GM19099 (cell line): ENCODE data around the gene GAD2.

ENCODE experiments used
- POLR2A ChIP-seq: IDR thresholded peaks from 3 replicates; pipeline ENCODE4 v1.6.1; 2011; ENCODE audit warnings: low read depth; ENCODE audit not compliant: insufficient read length; ENCODE audit errors: extremely low read depth

GAD2 gene

DNA sequence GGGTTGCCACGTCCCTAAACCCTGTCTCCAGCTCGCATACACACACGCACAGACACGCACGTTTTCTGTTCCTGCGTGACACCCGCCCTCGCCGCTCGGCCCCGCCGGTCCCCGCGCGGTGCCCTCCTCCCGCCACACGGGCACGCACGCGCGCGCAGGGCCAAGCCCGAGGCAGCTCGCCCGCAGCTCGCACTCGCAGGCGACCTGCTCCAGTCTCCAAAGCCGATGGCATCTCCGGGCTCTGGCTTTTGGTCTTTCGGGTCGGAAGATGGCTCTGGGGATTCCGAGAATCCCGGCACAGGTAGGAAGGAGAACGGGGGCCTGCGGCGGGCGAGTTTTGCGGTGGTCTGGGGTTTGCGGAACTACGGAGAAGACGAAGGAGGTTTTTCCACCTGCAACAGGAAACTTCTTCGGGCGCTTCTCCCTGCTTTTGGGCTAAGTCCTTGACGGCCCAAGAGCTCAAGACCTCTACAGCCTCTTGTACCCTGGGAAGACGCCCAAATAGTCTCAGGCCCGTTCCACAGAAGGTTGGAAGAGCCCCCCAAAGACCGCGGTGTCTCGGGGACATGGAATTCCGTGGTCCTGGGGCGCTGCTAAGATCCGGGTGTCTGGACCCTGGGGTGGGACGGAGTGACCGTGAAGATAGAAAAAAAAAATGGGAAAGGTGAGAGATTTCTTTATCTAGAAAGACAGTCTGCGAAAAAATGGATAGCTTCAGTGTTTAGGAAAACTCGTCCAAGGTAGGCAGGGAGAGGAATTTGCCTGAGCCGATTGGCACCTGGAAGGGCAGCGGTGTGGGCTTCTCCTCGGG, at the start of gene GAD2:
TSS of gene GAD2 (plus strand) at position 190 of the 811 bp plus-strand sequence. CDS start at position 226, 36 bp downstream.
- TF ChIP-seq POLR2A: no peak

DNA sequence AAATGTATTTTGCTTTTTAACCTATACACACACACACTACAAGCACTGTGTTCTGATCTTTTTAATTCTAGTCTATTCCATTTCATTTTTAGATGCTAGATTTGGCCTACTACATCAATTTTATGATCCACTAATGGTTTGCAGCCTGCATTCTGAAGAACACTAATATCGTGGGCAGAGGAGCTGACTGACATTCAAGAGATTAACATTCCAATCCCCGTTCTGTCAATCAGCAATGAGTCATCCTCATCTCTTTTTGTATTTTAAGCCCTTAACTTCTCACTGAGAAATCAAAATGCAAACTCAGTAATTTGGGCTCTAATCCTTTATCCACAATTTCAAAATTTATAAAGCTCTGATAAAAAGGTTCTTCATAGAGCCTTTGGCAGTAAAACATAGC, 47.1 kb upstream of the GAD2 start:
- no peak for TF ChIP-seq POLR2A

DNA sequence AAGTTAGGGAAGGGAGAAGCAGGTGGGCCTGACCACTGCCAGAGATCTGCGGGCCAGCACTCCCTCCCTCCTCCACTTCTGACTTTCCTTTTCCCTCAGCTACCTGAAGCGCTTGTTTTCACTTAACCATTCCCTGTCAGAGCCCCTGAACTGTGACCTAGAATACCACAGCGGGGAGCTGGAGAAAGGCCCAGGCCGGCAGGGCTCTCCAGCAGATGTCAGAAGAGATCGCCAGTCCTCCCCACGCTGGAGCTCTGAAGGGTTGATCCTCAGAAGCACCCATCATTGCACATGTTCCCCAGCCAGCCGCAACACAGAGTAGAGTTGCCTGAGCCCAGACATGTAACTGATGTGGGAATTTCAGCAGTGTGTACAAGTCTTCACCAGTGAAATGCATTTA, 44.4 kb upstream of the GAD2 start:
- TF ChIP-seq POLR2A: no peak

DNA sequence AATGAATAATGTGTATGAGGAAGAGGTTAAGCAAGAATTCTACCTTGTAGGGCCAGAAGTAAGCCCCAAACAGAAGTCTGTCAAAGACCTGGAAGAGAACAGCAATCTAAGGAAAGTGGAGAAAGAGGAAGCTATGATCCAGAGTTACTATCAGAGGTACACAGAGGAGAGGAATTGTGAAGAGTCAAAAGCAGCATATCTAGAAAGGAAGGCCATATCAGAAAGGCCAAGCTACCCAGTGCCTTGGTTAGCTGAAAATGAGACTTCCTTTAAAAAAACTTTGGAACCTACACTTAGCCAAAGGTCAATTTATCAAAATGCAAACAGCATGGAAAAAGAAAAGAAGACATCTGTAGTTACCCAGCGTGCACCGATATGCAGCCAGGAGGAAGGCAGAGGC, 42.7 kb upstream of the GAD2 start:
- TF ChIP-seq POLR2A: no peak

- TF ChIP-seq POLR2A: no peak
Measured at GRCh38 chr10:26177341-26177740, 39.2 kb upstream of the GAD2 start.

DNA sequence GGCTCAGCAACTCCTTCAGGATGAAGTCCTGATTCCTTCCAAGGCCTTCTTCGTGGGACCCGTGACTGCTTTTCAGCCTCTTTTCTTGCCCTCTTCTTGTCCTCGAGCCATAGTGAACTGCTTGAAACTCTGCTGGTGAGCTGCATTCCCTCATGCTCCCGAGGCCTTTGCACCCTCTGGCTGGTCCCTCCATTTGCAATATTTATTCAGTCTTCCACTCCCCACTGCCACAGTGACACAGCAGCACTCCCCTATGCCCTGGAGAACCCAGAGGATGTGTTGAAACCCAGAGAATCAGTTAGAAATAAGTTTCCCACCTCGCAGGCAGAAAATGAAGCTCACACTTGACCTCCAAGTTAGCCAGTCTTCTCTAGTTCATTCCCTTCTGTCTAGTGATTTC, 22.3 kb upstream of the GAD2 start:
- no peak for TF ChIP-seq POLR2A

DNA sequence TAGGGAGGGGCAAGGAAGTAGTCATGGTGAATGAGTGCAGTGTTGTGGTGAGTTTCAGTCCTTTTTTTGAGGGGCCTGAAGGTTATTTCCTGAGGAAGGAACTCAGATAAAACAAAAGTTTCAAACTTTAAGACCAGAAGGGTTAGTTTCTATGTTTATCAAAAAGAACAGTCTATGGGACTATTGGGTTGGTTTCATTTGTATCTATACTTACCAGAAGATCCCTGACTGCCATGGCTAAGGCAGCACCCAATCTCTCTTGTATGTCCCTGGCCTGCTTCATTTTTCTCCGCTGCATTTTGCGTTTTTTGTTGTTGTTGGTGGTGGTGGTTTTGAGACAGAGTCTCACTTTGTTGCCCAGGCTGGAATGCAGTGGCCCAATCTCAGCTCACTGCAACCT, 19.3 kb upstream of the GAD2 start:
- TF ChIP-seq POLR2A: no peak

- TF ChIP-seq POLR2A: no peak
Measured at GRCh38 chr10:26198119-26198518, 18.5 kb upstream of the GAD2 start.

DNA sequence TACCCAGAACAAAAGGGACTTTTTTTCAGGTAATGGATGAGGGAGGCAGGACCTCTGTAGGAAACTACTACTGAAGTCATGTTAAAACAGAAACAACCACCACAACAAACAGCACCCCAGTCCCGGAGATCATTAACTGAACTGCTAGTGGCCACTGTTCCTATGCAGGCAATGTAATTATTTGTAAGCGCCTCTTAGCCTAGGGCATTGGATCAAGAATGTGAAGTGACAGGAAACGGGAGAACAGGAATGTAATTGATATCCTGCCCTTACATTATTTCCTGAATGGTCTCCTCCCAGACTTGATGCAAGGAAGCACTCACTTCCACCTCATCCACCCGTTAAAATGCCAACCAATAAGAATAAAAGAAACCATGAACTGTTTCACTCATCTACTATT, 16.7 kb upstream of the GAD2 start:
- TF ChIP-seq POLR2A: no peak

GRCh38 chr10:26205223-26205622, 11.4 kb upstream of the GAD2 start:
- TF ChIP-seq POLR2A: no peak

- TF ChIP-seq POLR2A: no peak
Measured at GRCh38 chr10:26211781-26212444, 4.7 kb upstream of the GAD2 start.

DNA sequence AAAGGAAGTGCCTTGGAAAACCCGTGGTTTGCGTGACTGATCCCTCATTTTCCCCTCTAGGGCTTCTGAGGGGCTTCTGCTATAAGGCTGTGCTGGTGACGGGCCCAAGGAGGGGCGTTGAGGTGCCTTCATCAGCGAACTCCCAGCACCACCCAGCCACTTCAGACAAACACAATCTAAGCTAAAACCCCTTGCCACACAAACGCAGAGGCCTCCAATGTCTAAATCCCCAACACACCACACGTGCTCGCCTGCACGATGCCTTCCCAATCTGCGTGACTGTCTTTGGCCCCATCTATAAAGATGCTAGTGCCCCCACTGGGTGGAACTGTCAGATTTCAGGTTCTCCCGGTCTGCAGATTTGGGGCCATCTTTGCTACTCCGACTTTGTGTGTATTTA, 4.1 kb upstream of the GAD2 start:
- TF ChIP-seq POLR2A: no peak

DNA sequence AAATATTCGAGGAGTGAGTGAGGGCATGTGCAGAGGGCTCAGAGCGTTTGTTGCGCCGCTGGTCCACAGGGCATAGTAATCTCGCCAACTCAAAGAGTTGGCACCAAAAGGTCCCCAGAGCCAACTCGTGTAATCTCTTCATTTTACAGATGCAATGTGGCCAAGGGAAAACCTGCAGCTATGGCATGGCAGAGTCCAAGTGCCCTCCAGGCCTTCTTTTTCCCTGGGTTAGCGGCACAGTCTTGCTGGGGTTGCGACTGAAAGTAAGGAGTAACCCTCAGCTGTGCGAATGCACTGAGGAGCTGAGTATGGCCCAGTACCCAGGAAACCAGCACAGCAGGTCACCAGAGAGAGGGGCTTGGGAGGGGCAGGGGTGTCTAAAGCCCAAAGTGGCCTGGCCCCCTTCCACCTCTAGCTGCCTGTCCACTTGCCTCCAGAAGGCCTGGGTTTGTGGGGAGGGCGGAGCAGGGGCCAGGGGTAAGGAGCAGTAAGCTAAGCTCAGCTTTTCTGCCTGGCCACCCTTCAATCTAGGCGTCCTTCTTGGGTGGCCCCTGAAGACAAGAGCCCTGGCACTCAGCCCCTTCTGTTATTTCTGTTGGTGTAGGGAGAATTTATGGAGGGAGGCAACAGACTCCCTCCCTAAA, 3.3 kb upstream of the GAD2 start:
- no peak for TF ChIP-seq POLR2A

GRCh38 chr10:26214004-26214403, 2.6 kb upstream of the GAD2 start:
- no peak for TF ChIP-seq POLR2A

GRCh38 chr10:26214551-26215395, 1.8 kb upstream of the GAD2 start:
- no peak for TF ChIP-seq POLR2A
